GM18499 (cell line): Measurements from ENCODE around the gene MPC1.

Experiments used
- ATAC-seq: cut with Tn5 transposase; IDR thresholded peaks from one replicate; pipeline ENCODE4 v1.9.1; 2021; ENCODE audit warnings: moderate number of reproducible peaks; ENCODE audit not compliant: insufficient read depth, unreplicated experiment

MPC1 gene

DNA sequence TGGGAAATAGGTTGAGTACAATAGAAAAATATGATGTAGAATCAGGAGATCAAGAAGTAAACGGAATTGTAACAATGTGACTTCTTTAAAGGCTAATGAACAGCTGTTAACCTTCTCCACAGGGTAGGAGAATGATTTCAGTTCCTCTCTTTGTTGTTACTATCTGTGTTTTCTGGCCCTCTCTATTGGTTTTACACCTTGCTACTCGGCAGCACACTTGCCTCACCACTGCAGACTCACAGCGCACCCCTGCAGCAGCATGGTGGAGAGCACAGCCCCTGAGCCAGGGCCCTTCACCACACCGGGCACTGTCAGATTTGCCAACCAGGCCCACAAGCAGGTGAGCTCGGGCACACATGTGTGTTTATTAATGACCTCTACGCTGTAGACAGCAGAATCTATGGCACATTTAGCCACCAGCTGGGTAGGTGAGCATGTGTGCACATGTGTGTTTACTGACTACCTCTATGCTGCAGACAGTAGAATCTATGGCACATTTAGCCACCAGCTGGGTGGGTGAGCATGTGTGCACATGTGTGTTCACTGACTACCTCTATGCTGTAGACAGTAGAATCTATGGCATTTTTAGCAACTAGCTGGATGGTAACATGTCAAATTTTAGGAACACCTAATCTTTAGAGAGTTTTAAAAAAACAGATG lies 57.2 kb downstream of the MPC1 start:
- peak; percentile 45 for ATAC-seq

DNA sequence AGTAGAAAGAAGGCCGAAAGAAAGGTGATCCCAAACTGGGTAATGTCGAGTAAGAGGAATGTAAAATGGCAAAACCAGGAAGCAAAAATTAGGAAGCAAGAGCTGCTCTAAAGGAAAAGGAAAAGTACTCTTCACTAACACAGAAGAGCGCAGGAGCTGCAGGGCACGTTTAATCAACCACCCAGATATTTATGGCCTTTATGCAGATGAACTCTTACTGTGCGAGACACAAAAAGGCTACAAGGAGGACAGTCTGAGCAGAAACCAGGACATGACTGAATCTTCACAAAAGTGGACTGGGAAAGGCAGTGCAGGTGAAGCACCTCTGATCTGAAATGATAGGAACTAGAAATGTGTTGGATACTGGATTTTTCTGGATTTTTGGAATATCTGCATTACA lies 59.3 kb downstream of the MPC1 start:
- ATAC-seq = no peak

GRCh38 chr6:166318649-166319600 lies 63.8 kb downstream of the MPC1 start:
- no peak for ATAC-seq

DNA sequence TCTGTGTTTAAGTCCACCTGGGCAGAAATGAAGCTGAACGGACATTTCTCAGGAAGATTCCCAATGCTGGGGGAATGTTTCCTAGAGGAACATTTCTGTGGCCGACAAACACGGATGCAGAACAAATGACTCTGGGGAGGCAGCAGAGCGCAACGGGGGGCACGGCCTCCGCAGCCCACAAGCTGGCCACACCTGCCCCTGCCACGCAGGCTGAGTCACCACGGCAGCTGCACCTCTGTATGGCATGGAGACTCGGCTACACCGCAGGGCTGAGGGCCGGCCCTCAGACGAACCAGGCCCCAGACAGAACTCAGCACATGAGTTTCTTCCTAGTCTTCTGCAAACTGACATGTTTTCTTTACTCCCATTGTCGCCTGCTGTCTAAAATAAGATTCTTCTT lies 64.5 kb downstream of the MPC1 start:
- ATAC-seq = no peak

GRCh38 chr6:166317261-166318212 lies 65.2 kb downstream of the MPC1 start:
- no peak for ATAC-seq

DNA sequence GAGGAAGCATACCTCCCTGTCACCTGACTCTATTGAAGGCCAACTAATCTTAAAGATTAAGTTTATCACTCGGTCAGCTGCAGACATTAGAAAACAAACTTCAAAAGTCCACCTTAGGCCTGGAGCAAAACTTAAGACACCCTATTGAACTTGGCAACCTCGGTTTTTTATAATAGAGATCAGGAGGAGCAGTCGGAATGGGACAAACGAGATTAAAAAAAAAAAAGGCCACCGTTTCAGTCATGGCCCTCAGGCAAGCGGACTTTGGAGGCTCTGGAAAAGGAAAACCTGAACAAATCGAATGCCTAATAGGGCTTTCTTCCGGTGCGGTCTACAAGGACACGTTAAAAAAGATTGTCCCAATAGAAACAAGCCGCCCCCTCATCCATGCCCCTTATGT lies 67.3 kb downstream of the MPC1 start:
- no peak for ATAC-seq
